ENCODE data around the gene FHIT. TPM values are rescaled to one million over a fixed set of nuclear protein-coding genes. Genes with fewer than 3 reads are reported as not detected.

FHIT gene
- total and polyA plus RNA-seq, 7 donors = 2.4 to 10.2 (median 6.1) TPM

DNA sequence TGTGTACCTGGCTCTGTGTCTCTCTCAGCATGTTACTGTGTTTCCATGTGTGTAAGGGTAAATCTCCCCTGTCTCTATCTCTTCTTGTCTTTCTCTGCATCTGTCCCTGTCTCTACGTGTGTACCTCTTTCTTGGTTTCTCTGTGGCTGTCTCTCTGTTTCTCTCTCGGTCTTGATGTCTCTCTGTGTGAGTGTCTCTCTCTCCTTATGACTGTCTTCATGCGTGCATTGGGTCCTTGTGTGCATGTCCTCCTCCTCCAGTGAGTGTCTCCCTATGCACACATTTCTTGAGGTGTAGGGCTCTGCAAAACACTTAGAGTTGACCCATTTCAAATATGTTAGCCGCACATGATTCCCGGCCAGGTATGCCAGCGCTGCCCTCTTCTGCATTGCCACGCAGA, 1298.1 kb downstream of the FHIT start:
- Histone ChIP-seq H3K27ac (no peak overlapping the region), H3K27me3 (no peaks in the 10 kb centered on the region), H3K4me1 (no peaks in the 10 kb centered on the region), H3K36me3 (no peaks in the 10 kb centered on the region), H3K9me3 (no peaks in the 10 kb centered on the region), H3K4me3 (no peak overlapping the region)
- TF ChIP-seq EP300 (IDR thresholded peaks at IDR 0.05) (no peak), POLR2A (IDR thresholded peaks at IDR 0.05) (no peak), POLR2AphosphoS5 (IDR thresholded peaks at IDR 0.05) (no peak)
- TF ChIP-seq, protein P1, sequence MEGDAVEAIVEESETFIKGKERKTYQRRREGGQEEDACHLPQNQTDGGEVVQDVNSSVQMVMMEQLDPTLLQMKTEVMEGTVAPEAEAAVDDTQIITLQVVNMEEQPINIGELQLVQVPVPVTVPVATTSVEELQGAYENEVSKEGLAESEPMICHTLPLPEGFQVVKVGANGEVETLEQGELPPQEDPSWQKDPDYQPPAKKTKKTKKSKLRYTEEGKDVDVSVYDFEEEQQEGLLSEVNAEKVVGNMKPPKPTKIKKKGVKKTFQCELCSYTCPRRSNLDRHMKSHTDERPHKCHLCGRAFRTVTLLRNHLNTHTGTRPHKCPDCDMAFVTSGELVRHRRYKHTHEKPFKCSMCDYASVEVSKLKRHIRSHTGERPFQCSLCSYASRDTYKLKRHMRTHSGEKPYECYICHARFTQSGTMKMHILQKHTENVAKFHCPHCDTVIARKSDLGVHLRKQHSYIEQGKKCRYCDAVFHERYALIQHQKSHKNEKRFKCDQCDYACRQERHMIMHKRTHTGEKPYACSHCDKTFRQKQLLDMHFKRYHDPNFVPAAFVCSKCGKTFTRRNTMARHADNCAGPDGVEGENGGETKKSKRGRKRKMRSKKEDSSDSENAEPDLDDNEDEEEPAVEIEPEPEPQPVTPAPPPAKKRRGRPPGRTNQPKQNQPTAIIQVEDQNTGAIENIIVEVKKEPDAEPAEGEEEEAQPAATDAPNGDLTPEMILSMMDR (IDR thresholded peaks at IDR 0.05) = no peak
- intact Hi-C loops (cut with DNase I) = no loop called here
- no peak for DNase-seq
- WGBS, 2 donors = 93 to 94% methylated on average over 7 of the region's 7 CpGs

GRCh38 chr3:59949311-59949710, 1301.9 kb downstream of the FHIT start:
- no peak for DNase-seq
- WGBS, 2 donors = 74 to 87% methylated on average over 5 of the region's 5 CpGs
- intact Hi-C loops (cut with DNase I) = no loop called here
- H3K36me3 ChIP-seq = no peaks in the 10 kb centered on the region
- H3K4me3 ChIP-seq = no peak overlapping the region
- no peaks in the 10 kb centered on the region for H3K4me1 ChIP-seq
- TF ChIP-seq, protein P1 (IDR thresholded peaks at IDR 0.05) = no peak
- TF ChIP-seq POLR2A (IDR thresholded peaks at IDR 0.05) (no peak), POLR2AphosphoS5 (IDR thresholded peaks at IDR 0.05) (no peak), EP300 (IDR thresholded peaks at IDR 0.05) (no peak)
- H3K27ac ChIP-seq = no peak overlapping the region
- no peaks in the 10 kb centered on the region for H3K27me3 ChIP-seq
- H3K9me3 ChIP-seq = peaks cover 0 to 2% (median 0%) of the 10 kb centered on the region in 4 donors

DNA sequence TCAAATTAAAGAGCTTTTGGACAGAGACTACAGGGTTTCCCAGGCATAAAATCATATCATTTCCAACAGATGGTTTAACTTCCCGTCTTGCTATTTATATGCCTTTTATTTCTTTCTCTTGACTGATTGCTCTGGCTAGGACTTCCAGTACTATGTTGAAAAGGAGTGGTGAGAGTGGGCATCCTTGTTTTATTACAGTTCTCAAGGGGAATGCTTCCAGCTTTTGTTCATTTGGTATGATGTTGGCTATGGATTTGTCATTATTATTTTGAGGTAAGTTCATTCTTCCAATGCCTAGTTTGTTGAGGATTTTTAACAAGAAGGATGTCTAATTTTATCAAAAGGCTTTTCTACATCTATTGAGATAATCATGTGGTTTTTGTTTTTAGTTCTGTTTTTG, 1304.9 kb downstream of the FHIT start:
- no peaks in the 10 kb centered on the region for H3K4me1 ChIP-seq
- peaks cover 0 to 2% (median 0%) of the 10 kb centered on the region in 4 donors for H3K9me3 ChIP-seq
- WGBS, 2 donors = 63 to 78% methylated on average over 1 of the region's 1 CpG
- no peak overlapping the region for H3K27ac ChIP-seq
- no peaks in the 10 kb centered on the region for H3K36me3 ChIP-seq
- intact Hi-C loops (cut with DNase I) = no loop called here
- no peak for DNase-seq
- TF ChIP-seq POLR2AphosphoS5 (IDR thresholded peaks at IDR 0.05) = no peak
- TF ChIP-seq POLR2A (IDR thresholded peaks at IDR 0.05) = no peak
- no peak for TF ChIP-seq EP300 (IDR thresholded peaks at IDR 0.05)
- TF ChIP-seq, protein P1 (IDR thresholded peaks at IDR 0.05) = no peak
- no peaks in the 10 kb centered on the region for H3K27me3 ChIP-seq
- H3K4me3 ChIP-seq = no peak overlapping the region

DNA sequence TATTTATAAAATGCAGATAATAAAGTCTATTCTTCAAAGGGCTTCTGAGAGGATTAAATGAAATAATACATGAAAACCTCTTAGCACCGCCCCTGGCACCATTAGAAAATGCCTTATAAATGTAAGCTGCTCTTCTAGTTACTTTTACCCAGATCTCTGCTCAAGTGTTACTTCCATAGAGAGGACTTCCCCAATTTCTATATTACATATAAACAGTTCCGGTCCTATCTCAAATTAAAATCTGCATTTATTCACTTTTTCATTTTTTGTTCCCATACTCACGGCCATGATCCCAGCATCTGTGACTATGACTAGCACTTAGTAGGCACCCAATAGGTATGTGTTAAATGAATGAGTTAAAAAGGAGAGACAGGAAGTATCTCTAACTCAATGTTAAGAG, 1310.5 kb downstream of the FHIT start:
- TF ChIP-seq, protein P1 (IDR thresholded peaks at IDR 0.05) = no peak
- TF ChIP-seq POLR2AphosphoS5 (IDR thresholded peaks at IDR 0.05) = no peak
- Histone ChIP-seq H3K4me3 (no peak overlapping the region), H3K36me3 (no peaks in the 10 kb centered on the region), H3K9me3 (no peaks in the 10 kb centered on the region), H3K27ac (no peak overlapping the region), H3K27me3 (no peaks in the 10 kb centered on the region), H3K4me1 (no peaks in the 10 kb centered on the region)
- 77 to 91% methylated on average over 3 of the region's 3 CpGs for WGBS, 2 donors
- no peak for DNase-seq
- intact Hi-C loops (cut with DNase I) = no loop called here

DNA sequence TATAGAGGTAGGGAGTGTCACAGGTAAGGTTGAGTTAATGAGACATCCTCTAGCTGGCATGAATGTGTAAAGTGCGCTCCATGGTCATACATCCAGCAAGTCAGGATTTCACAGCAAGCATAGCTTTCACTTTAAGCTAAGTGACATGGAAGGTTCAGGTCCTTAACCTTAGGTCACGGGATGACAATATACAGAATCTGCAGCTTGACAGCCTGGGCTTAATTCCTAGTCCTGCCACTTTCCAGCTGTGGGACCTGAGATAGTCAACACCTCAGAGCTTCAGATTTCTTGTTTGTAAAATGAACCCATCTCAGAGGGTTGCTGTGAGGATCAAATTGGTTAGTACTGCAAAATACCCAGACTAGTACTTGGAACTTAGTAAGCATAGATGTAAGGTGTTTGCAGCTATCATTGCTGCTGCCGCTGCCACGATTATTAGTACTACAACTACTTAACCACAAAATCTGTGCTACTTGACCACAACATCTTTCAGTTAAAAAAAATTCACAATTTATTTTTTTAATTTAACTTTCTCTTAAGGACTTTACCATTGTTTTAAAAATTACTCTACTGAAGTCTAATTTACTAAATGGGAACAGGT, 1311.3 kb downstream of the FHIT start:
- intact Hi-C loops (cut with DNase I) = no loop called here
- DNase-seq = no peak
- H3K4me1 ChIP-seq = no peaks in the 10 kb centered on the region
- no peaks in the 10 kb centered on the region for H3K9me3 ChIP-seq
- H3K27ac ChIP-seq = no peak overlapping the region
- no peak overlapping the region for H3K4me3 ChIP-seq
- 77 to 89% methylated on average over 4 of the region's 4 CpGs for WGBS, 2 donors
- TF ChIP-seq, protein P1 (IDR thresholded peaks at IDR 0.05) = no peak
- no peak for TF ChIP-seq POLR2A (IDR thresholded peaks at IDR 0.05)
- no peak for TF ChIP-seq POLR2AphosphoS5 (IDR thresholded peaks at IDR 0.05)
- TF ChIP-seq EP300 (IDR thresholded peaks at IDR 0.05) = no peak
- H3K36me3 ChIP-seq = no peaks in the 10 kb centered on the region
- no peaks in the 10 kb centered on the region for H3K27me3 ChIP-seq
